HuH-7.5 (cell line): Measurements from ENCODE around the gene TPST1.
"Not testable (repeated sequence)": the region's sequence is repeated elsewhere in the genome, so short reads cannot be mapped to it uniquely, and the experiment has no call there.

ENCODE experiments used
- DNase-seq: peaks from one replicate; pipeline ENCODE4 v3.0.0; 2011; ENCODE audit warnings: low spot score

Gene TPST1

DNA sequence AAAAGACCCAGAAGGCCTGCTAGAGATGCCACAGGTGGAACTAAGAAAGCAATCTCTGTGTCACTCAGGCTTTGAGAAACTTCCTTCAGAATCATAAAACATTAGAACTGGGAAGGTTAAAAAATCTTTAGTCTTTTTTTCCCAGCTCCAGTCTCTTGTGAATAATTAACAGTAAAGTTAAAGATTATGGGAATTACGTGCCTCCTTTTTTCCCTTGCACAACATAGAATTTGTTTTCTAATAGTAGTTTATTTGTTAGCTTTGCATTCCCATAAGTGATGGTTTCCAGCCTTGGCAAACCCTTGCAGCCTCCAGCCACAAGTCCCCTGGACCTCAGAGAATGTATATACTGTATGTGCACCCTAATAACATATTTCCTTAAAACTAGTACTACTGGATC, 128.3 kb downstream of the TPST1 start:
- DNase-seq = no peak

DNA sequence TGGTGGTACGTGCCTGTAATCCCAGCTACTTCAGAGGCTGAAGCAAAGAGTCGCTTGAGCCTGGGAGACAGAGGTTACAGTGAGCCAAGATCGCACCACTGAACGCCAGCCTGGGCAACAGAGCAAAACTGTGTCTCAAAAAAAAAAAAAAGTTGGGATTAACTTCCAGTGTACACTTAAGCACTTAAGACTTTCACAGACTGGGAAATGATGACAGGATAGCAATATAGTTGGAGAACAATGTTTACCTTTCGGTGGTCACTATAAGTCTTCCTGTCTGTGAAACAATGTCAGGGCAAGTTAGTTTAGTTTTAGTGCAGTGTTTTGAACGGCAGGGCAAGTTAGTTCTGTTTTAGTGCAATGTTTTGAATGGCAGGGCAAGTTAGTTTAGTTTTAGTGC, 130.2 kb downstream of the TPST1 start:
- DNase-seq = no peak

DNA sequence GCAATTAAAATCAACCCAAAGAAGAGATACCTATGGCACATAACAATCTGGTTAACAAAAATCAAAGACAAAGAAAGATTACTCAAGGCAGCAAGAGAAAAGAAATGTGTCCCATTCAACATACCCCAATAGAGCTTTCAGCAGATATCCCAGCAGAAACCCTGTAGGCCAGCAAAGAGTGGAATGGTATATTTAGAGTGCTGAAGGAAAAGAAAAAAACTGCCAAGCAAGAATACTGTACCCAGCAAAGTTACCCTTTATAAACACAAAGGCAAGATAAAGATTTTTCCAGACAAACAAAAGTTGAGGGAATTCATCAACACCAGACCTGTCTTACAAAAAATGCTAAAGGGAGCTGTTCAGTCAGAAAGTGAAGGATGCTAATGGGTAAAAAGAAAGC, 131.6 kb downstream of the TPST1 start:
- no peak for DNase-seq

DNA sequence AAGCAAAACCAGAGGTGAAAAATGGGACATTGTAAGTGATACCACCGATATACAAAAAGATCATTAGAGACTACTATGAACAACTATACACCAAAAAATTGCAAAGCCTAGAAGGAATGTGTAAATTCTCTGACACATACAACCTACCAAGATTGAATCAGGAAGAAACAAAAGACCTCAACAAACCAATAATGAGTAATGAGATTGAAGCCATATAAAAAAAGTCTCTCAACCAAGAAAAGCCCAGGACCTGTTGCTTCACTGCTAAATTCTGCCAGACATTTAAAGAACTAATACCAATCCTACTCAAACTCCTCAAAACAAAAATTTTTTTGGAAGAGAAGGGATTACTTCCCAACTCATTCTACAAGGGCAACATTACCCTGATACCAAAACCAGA, 134.0 kb downstream of the TPST1 start:
- no peak for DNase-seq

DNA sequence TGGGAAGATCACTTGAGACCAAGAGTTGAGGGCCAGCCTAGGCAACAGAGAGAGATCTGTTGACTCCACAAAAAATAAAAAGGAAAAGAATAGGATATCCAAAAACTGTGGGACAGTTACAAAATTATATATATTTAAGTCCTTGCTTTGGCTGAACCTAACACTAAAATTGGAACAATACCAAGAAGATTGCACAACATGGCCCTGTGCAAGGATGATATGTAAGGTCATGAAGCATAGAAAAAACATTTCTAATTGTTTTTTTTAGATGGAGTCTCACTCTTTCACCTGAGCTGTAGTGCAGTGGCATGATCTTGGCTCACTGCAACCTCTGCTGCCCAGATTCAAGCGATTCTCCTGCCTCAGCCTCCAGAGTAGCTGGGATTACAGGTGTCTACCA, 139.0 kb downstream of the TPST1 start:
- DNase-seq = no peak

DNA sequence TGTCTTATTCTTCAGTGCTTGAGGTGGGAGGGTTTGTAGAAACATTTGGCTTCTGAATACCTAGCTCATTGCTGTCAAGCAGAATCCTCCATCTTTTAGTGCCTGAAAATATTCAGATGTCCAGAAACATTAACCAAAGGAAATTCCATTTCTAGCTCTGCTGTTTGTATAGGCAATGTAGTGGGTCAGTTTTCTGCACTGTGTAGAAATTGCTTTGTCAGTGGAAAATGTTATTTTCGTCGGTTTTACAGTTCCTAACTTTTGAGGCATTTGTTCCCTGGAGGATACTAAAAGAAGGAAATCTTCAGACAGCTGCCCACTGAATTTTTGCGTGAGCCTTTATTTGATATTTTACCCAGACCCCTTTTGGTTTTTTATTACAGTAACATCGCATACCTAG, 143.4 kb downstream of the TPST1 start:
- no peak for DNase-seq

DNA sequence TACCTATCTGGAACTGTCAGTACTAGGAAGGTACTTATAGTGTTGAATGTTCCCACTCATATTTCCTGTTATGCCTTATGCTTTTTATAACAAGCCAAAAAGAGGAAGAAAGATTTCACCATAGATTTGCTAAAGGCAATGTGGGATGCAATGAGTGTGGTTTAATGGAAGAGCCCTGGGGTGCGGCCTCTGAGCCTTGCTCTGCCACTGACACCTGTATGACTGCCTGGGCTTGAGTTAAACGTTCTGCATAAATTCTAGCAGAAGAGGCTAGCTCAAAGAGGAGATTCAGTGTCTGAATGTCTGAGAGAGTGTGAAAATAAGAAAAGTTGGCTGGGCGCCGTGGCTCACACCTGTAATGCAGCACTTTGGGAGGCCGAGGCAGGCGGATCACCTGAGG, 143.8 kb downstream of the TPST1 start:
- DNase-seq = no peak

DNA sequence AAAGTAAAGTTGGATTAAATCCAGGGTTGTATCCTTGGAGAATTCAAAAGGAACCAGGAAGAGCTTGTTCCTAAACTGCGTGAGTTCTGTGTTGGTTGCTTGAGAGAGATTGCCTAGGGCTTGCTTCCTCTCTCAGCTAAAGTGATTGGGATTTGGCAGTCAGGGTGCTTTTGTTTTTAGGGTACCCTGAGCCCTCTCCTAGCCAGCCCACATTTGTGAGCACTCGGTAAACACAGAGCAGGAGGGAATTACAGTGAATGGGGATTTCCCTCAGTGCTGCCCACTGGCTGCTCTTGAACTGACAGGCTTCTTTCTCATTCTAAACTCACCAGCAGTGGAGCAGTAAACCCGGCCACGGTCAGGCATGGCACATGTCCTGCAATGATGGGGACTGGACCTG, 146.9 kb downstream of the TPST1 start:
- peak; percentile 30 for DNase-seq

DNA sequence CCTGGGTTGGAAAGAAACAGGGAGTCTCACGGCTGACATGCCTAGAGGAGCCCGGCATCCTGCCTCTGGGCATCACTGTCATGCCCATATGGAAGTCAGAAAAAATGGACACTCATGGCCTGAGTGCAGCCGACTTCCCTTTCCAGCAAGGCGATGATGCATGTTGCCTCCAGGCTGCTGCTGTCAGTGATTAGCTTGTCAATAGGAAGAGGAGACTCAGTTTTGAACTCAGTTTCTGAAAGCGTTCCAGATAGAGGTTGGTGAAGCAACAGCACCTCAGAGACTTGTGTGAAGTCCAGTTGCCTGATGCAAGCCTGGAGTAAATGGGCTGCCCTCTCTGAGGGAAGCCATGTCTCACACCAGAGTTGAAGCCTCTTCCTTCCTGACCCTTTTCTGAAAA, 148.4 kb downstream of the TPST1 start:
- no peak for DNase-seq

DNA sequence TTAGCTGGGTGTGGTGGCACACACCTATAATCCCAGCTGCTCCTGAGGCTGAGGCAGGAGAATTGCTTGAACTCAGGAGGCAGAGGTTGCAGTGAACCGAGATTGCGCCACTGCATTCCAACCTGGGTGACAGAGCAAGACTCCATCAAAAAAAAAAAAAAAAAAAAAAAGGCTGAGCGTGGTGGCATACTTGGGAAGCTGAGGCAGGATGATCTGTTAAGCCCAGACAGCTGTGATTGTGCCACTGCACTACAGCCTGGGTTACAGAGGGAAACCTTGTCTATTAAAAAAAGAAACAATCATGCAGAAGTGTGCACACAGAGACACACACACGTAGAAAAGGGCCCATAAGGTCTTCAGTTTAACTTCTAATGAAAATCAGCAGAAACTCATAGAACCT, 150.6 kb downstream of the TPST1 start:
- DNase-seq = no peak

DNA sequence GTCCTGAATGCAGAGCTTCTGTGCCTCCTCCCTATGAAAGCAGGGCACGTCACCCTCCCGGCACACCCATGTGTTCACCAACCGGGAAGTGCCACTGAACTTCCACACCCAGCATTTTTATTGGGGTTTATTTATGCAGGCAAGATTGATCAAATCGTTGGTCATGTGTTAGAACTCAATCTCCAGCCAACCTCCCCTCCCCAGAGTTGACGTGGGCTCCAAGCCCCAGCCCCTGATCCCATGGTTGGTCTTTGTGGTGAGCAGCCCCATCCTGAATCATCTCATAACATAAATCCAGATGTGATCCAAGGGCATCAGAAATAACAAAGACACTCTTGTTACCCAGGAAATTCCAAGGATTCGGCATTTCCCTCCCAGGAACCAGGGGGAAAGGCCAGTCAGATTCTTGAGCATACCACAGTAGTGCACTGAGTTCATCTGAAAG, 151.2 kb downstream of the TPST1 start:
- no peak for DNase-seq

DNA sequence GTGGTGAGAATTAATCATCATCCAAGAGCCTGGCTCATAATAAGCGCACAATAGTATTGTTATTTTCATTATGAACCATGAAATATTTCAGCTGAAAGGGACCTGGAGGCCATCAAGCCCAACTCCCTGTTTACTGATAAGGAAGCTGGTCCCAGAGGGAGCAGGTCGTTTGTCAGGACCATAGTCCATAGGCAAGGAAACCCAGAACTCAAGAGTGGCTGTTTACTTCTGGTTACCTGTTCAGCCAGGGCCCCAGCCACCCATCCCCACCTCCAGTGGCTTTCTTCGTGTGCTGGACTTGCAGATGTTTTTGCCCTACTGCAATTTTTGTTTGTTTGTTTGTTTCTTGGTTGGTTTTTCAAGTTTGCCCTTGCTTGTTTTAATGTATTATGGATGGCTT, 152.0 kb downstream of the TPST1 start:
- DNase-seq = no peak

DNA sequence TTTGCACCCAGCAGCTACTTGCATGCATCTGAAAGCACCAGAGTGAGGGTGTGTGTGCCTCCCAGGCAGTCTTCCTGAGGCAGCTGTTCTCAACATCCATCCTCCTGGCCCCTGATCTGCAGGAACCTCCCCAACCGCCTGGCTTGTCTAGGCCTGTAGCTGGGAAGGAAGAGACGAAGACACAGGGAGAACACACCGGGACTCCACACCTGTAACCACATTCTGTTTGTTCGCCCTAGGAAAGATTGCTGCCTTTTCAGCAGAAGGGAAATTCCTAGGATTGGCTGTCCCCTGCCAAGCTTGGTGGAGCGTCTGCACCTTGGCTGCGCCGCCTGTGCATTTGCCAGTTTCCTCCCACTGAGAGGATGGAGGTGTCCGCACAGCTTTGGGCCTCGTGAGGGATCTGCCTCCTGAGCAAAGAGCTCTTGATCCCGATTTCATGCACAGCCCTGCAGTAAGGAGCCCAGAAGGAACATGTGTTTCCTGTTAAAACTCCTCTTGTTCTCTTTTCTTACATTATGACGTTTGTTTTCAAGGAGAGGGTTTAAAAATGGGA, 154.6 kb downstream of the TPST1 start:
- no peak for DNase-seq

DNA sequence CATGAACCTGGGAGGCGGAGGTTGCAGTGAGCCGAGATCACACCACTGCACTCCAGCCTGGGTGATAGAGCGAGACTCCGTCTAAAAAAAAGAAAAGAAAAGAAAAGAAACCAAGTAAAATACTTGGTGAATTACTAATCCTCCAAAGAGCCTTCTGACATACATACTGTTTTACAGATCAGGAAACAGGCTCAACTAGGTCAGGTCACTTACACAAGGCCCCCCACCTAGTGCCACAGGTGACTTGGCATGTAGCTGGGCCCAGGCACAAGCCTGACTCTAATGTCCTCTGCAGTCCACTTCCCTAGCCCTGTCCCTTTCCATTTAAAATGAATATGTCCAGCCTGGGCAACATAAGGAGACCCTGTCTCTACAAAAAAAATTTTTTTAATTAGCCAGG, 157.0 kb downstream of the TPST1 start:
- no peak for DNase-seq

DNA sequence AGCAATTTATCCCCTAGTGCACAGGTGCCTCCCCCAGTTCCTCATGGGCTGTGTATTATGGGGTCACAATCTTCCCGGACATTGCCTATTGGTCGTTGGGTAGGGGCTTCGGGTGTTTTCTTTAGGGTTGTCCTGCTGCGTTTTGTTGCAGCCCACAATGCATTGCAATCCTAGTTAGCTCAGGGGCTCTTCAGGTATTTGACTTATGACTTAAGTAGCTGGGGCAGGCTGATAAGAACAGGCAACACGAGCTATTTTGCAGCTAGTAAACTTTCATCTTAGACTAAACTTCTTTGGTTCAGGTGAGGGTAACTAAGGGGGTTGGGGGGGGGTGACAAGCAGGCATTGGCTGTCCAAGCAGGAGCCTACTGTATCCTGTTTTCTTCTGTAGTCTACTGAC, 158.5 kb downstream of the TPST1 start:
- DNase-seq = no peak

DNA sequence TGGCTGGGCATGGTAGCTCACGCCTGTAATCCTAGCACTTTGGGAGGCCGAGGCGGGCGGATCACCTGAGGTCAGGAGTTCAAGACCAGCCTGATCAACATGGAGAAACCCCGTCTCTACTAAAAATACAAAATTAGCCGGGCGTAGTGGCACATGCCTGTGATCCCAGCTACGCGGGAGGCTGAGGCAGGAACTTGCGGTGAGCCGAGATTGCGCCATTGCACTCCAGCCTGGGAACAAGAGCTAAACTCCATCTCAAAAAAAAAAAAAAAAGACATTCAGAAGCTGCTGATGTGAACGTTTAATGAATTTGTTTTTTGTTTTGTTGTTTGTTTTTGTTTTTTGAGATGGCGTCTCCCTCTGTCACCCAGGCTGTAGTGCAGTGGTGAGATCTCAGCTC, 159.9 kb downstream of the TPST1 start:
- not testable (repeated sequence) for DNase-seq

DNA sequence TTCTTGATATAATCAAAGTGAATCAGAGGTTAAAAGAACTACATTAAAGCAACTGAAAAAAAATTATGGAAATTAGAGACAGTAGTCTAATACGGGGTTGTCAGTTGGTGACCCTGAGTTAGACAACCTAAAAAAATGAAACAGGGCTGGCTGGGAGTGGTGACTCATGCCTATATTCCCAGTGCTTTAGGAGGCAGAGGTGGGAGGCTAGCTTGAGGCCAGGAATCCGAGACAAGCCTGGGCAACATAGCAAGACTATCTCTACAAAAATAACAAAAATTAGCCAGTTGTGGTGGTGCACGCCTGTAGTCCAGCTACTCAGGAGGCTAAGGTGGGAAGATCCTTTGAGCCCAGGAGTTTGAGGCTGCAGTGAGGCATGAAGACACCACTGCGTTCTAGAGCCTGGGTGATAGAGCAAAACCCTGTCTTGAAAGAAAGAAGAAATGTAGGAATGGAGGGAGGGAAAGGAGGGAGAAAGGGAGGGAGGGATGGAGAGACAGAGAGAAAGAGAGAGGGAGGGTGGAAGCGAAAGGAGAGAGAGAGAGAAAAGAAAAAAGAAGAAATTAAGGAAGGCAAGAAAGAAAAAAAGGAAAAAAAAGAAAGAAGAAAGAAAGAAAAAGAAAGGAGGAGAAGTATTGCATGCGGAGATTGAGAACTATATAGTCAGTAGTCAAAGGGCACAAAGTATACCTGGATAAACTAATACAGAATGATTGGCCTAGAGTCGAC, 166.1 kb downstream of the TPST1 start:
- DNase-seq = no peak

DNA sequence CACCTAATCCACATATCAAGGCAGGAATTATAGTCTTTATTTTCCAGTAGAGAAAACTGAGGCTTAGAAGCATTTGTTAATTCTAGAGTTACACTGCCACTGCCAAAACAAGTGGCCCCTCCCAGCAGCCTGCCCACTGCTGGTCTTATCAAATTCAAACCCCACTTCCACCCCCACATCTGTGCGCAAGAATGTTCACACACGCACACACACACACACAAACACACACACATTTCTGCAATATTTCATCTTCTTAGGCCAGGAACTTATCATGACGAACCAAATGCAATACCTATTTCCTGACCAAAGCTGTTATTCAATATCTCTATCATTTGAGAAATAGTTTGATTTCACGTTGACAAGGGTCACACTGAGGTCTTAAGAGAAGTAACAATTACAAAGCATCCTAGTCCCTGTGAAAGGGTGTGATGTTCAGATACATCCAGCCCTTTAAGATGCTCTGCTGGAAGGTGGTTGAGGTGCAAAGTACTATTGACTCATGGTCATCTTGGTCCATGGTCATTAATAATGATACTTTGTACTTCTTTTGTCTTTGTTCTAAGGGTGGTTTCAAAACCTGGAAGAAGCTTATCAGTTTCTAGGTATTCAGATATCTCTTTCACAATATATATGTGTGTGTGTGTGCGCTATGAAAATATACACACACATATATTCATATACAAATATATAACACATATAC, 169.2 kb downstream of the TPST1 start:
- not testable (repeated sequence) for DNase-seq

DNA sequence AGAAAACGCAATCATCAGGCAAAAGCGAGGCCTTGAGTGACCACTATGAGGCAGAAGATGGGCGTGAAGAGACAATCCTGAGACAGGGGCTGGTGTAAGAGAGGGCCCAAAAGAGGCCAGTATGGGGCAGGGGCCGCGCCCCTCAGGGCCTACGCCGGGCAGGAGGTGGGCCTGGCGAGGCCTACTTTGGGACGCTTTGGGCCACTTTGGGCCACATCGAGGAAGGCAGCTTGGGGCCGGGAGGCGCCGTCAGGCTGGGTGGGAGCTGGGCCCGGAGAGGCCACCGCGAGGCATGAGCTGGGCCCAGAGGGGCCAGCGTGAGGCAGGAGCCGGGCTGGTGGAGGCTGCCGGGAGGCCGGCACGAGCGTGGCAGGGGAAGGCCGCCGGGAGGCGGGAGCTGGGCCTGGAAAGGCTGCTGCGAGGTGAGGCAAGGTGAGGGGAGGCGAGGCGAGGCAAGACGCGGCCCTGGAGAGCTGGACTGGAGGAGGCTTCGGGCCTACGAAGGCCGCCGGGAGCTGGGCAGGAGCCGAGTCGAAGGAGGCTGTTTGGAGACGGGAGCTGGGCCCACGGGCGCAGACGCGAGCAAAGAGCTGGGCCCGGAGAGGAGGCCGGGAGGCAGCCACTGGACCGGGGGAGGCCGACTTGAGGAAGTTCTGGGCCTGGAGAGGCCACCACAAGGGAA, 171.3 kb downstream of the TPST1 start:
- no peak for DNase-seq

DNA sequence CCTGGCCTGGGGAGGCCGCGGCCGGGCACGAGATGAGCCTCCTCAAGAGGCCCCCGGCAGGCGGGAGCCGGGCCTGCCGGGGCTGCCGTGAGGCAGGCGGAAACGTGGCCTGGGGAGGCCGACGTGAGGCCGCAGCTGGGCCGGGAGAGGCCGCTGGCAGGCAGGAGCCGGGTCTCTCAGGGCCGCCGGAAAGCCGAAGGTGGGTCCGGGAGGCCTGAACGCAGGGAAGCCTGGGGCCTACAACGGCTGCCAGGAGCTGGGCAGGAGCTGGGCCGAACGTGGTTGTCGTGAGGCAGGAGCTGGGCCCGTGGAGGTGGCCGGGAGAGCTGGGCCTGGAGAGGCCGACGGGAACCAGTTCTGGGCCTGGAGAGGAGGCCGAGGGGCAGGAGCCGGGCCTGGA, 171.9 kb downstream of the TPST1 start:
- no peak for DNase-seq

DNA sequence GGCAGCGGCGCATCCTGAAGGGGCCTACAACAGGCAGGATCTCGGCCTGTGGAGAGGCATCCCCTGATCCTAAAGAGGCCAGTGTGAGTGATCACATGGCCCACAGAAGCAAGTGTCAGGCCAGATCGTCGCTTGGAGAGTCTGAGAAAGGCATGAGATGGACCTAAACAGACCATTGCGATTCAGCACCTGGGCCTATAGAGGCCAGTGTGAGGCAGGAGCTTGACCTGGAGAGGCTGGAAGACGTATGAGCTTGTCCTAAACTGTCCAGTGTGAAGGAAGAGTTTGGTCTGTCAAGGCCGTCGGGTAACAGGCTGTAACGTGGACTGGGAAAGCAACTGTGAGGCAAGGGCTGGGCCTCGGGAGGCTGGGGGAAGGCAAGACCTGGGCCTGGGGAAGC, 172.6 kb downstream of the TPST1 start:
- no peak for DNase-seq

DNA sequence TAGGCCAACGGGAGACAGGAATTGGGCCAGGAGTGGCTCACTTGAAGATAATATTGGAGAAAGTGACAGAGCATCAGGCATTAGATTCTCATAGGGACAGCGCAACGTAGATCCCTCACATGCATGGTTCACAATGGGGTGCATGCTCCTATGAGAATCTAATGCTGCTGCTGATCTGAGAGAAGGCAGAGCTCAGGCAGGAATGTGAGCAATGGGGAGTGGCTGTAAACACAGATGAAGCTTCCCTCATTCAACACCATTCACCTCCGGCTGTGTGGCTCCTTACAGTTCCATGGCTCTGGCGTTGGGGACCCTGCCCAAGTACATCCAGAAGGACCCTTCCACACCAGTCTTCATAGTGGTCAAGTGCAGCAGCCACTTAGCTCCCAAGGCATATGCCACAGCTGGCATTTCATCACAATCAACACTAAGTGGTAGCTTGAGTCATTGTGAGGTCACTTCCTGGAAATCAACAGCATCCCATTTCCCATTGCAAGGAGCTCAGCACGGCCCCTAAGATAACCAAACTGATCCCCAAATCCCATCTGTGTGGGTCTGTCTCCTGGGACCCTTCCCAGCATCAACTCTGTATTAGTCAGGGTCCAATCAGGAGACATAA, 174.5 kb downstream of the TPST1 start:
- no peak for DNase-seq
